ENCODE measurements around the gene NINL.

The NINL gene

GRCh38 chr20:25469558-25469957 is 115.8 kb downstream of the NINL start:
- H3K27ac ChIP-seq (ENCODE audit: low read depth, low read length): no peak overlapping the region
- no peaks in the 10 kb centered on the region for H3K4me1 ChIP-seq (ENCODE audit: insufficient read depth, low read length)
- H3K9me3 ChIP-seq (ENCODE audit: insufficient read depth, low read depth, low read length): no peaks in the 10 kb centered on the region
- H3K27me3 ChIP-seq (ENCODE audit: insufficient read depth, low read length): no peaks in the 10 kb centered on the region
- H3K36me3 ChIP-seq (ENCODE audit: insufficient read depth, low read length): peaks cover 67% of the 10 kb centered on the region
- no peak overlapping the region for H3K4me3 ChIP-seq (ENCODE audit: low read length)
- WGBS: 94% methylated on average over 13 of the region's 13 CpGs
- no peak overlapping the region for H3K9ac ChIP-seq (ENCODE audit: low read depth, low read length)

GRCh38 chr20:25468126-25469075 is 116.9 kb downstream of the NINL start:
- Histone ChIP-seq H3K9ac (ENCODE audit: low read depth, low read length) (no peak overlapping the region), H3K4me3 (ENCODE audit: low read length) (no peak overlapping the region), H3K27me3 (ENCODE audit: insufficient read depth, low read length) (no peaks in the 10 kb centered on the region), H3K4me1 (ENCODE audit: insufficient read depth, low read length) (no peaks in the 10 kb centered on the region), H3K27ac (ENCODE audit: low read depth, low read length) (no peak overlapping the region), H3K36me3 (ENCODE audit: insufficient read depth, low read length) (peaks cover 70% of the 10 kb centered on the region), H3K9me3 (ENCODE audit: insufficient read depth, low read depth, low read length) (no peaks in the 10 kb centered on the region)
- WGBS: 95% methylated on average over 17 of the region's 18 CpGs

GRCh38 chr20:25467441-25467840 is 117.9 kb downstream of the NINL start:
- Histone ChIP-seq H3K4me1 (ENCODE audit: insufficient read depth, low read length) (no peaks in the 10 kb centered on the region), H3K9me3 (ENCODE audit: insufficient read depth, low read depth, low read length) (no peaks in the 10 kb centered on the region), H3K9ac (ENCODE audit: low read depth, low read length) (no peak overlapping the region), H3K27me3 (ENCODE audit: insufficient read depth, low read length) (no peaks in the 10 kb centered on the region), H3K36me3 (ENCODE audit: insufficient read depth, low read length) (peaks cover 71% of the 10 kb centered on the region), H3K4me3 (ENCODE audit: low read length) (no peak overlapping the region), H3K27ac (ENCODE audit: low read depth, low read length) (no peak overlapping the region)
- 96% methylated on average over 8 of the region's 8 CpGs for WGBS

GRCh38 chr20:25466846-25467245 is 118.5 kb downstream of the NINL start:
- WGBS: 96% methylated on average over 7 of the region's 7 CpGs
- no peaks in the 10 kb centered on the region for H3K9me3 ChIP-seq (ENCODE audit: insufficient read depth, low read depth, low read length)
- H3K4me1 ChIP-seq (ENCODE audit: insufficient read depth, low read length): no peaks in the 10 kb centered on the region
- H3K36me3 ChIP-seq (ENCODE audit: insufficient read depth, low read length): peaks cover 73% of the 10 kb centered on the region
- no peak overlapping the region for H3K4me3 ChIP-seq (ENCODE audit: low read length)
- H3K27ac ChIP-seq (ENCODE audit: low read depth, low read length): no peak overlapping the region
- no peak overlapping the region for H3K9ac ChIP-seq (ENCODE audit: low read depth, low read length)
- H3K27me3 ChIP-seq (ENCODE audit: insufficient read depth, low read length): no peaks in the 10 kb centered on the region

- no peaks in the 10 kb centered on the region for H3K4me1 ChIP-seq (ENCODE audit: insufficient read depth, low read length)
- H3K4me3 ChIP-seq (ENCODE audit: low read length): no peak overlapping the region
- H3K27ac ChIP-seq (ENCODE audit: low read depth, low read length): no peak overlapping the region
- H3K36me3 ChIP-seq (ENCODE audit: insufficient read depth, low read length): peaks cover 69% of the 10 kb centered on the region
- no peaks in the 10 kb centered on the region for H3K9me3 ChIP-seq (ENCODE audit: insufficient read depth, low read depth, low read length)
- no peak overlapping the region for H3K9ac ChIP-seq (ENCODE audit: low read depth, low read length)
- no peaks in the 10 kb centered on the region for H3K27me3 ChIP-seq (ENCODE audit: insufficient read depth, low read length)
- 91% methylated on average over 15 of the region's 15 CpGs for WGBS
These were observed 119.8 kb downstream of the NINL start for GRCh38 chr20:25465243-25466135.

GRCh38 chr20:25464501-25465242 is 120.7 kb downstream of the NINL start:
- no peak overlapping the region for H3K27ac ChIP-seq (ENCODE audit: low read depth, low read length)
- no peak overlapping the region for H3K9ac ChIP-seq (ENCODE audit: low read depth, low read length)
- H3K4me1 ChIP-seq (ENCODE audit: insufficient read depth, low read length): no peaks in the 10 kb centered on the region
- WGBS: 95% methylated on average over 13 of the region's 13 CpGs
- H3K27me3 ChIP-seq (ENCODE audit: insufficient read depth, low read length): no peaks in the 10 kb centered on the region
- no peaks in the 10 kb centered on the region for H3K9me3 ChIP-seq (ENCODE audit: insufficient read depth, low read depth, low read length)
- H3K4me3 ChIP-seq (ENCODE audit: low read length): no peak overlapping the region
- peaks cover 65% of the 10 kb centered on the region for H3K36me3 ChIP-seq (ENCODE audit: insufficient read depth, low read length)

GRCh38 chr20:25461786-25462545 is 123.4 kb downstream of the NINL start:
- Histone ChIP-seq H3K36me3 (ENCODE audit: insufficient read depth, low read length) (peaks cover 72% of the 10 kb centered on the region), H3K4me1 (ENCODE audit: insufficient read depth, low read length) (no peaks in the 10 kb centered on the region), H3K4me3 (ENCODE audit: low read length) (no peak overlapping the region), H3K27me3 (ENCODE audit: insufficient read depth, low read length) (no peaks in the 10 kb centered on the region), H3K9me3 (ENCODE audit: insufficient read depth, low read depth, low read length) (no peaks in the 10 kb centered on the region), H3K9ac (ENCODE audit: low read depth, low read length) (no peak overlapping the region), H3K27ac (ENCODE audit: low read depth, low read length) (no peak overlapping the region)
- 89% methylated on average over 18 of the region's 18 CpGs for WGBS

- 86% methylated on average over 9 of the region's 9 CpGs for WGBS
These were observed 124.1 kb downstream of the NINL start for GRCh38 chr20:25461281-25461650.

GRCh38 chr20:25460566-25461280 is 124.6 kb downstream of the NINL start:
- H3K4me3 ChIP-seq (ENCODE audit: low read length): no peak overlapping the region

More at GRCh38 chr20:25461281-25461650, 124.1 kb downstream of the NINL start:
- Histone ChIP-seq H3K27me3 (ENCODE audit: insufficient read depth, low read length) (no peaks in the 10 kb centered on the region), H3K36me3 (ENCODE audit: insufficient read depth, low read length) (peaks cover 66% of the 10 kb centered on the region), H3K4me3 (ENCODE audit: low read length) (no peak overlapping the region), H3K27ac (ENCODE audit: low read depth, low read length) (no peak overlapping the region), H3K9ac (ENCODE audit: low read depth, low read length) (no peak overlapping the region), H3K4me1 (ENCODE audit: insufficient read depth, low read length) (no peaks in the 10 kb centered on the region), H3K9me3 (ENCODE audit: insufficient read depth, low read depth, low read length) (no peaks in the 10 kb centered on the region)

More at GRCh38 chr20:25460566-25461280, 124.6 kb downstream of the NINL start:
- Histone ChIP-seq H3K36me3 (ENCODE audit: insufficient read depth, low read length) (peaks cover 61% of the 10 kb centered on the region), H3K9me3 (ENCODE audit: insufficient read depth, low read depth, low read length) (no peaks in the 10 kb centered on the region), H3K4me1 (ENCODE audit: insufficient read depth, low read length) (no peaks in the 10 kb centered on the region), H3K9ac (ENCODE audit: low read depth, low read length) (no peak overlapping the region), H3K27me3 (ENCODE audit: insufficient read depth, low read length) (no peaks in the 10 kb centered on the region), H3K27ac (ENCODE audit: low read depth, low read length) (no peak overlapping the region)
- 93% methylated on average over 19 of the region's 19 CpGs for WGBS

All from HUES64 (cell line).